K562 (cell line): ENCODE measurements around the gene ZFPM1. TPM values are rescaled to one million over a fixed set of nuclear protein-coding genes. Genes with fewer than 3 reads are reported as not detected.

Source experiments
- EP300 ChIP-seq: IDR thresholded peaks from 2 replicates; pipeline ENCODE4 v1.6.1; 2012; ENCODE audit warnings: low read length, improper control_type of control experiment
- GABPB1 ChIP-seq: sonication (generic); formaldehyde crosslinking; IDR thresholded peaks from 2 replicates; pipeline ENCODE4 v1.8.0; 2022; ENCODE audit warnings: mild to moderate bottlenecking, missing genetic modification reagents
- GTF2B ChIP-seq: IDR thresholded peaks from 2 replicates; pipeline ENCODE4 v1.6.1; 2011; ENCODE audit not compliant: insufficient read length; ENCODE audit errors: extremely low read depth
- KDM1A ChIP-seq, 2 experiments: fragments of 450-650 bp; IDR thresholded peaks; 2 replicates each; pipeline ENCODE4 v1.6.1; 2016; ENCODE audit warnings: mild to moderate bottlenecking in 2 of 2
- KDM4B ChIP-seq, 2 experiments: fragments of 450-650 bp in 1 of 2; sonication (generic) in 1 of 2; IDR thresholded peaks; 2 replicates each; pipeline ENCODE4 v1.6.1; 2016 to 2017; ENCODE audit warnings: borderline replicate concordance in 2 of 2, antibody characterized with exemption in 1 of 2, low read depth in 1 of 2, mild to moderate bottlenecking in 1 of 2
- KLF10 ChIP-seq: fragments of 250-450 bp; sonication (Bioruptor Pico); IDR thresholded peaks from 2 replicates; pipeline ENCODE4 v1.6.1; 2021; ENCODE audit warnings: matching md5 sums
- KLF16 ChIP-seq: IDR thresholded peaks from 2 replicates; pipeline ENCODE4 v1.6.1; 2016; ENCODE audit warnings: antibody characterized with exemption
- MAZ ChIP-seq, 2 experiments: fragments of 450-650 bp in 1 of 2; sonication (generic) in 1 of 2; formaldehyde crosslinking; IDR thresholded peaks in 1 of 2; conservative IDR thresholded peaks in 1 of 2; 2 replicates each; pipeline versions ENCODE4 v1.4.0 to v1.5.0; 2020; ENCODE audit warnings: mild to moderate bottlenecking in 1 of 2, missing genetic modification reagents in 1 of 2
- NFIX ChIP-seq: fragments of 250-450 bp; sonication (Bioruptor Pico); IDR thresholded peaks from 2 replicates; pipeline ENCODE4 v1.4.0; 2020; ENCODE audit warnings: low read depth, mild to moderate bottlenecking, moderate library complexity
- RB1 ChIP-seq: fragments of 450-650 bp; IDR thresholded peaks from 2 replicates; pipeline ENCODE4 v1.6.1; 2017; ENCODE audit warnings: low read depth, mild to moderate bottlenecking
- SIN3B ChIP-seq: fragments of 450-650 bp; IDR thresholded peaks from 2 replicates; pipeline ENCODE4 v1.6.1; 2017; ENCODE audit warnings: low read depth, mild to moderate bottlenecking, moderate library complexity
- TFAM ChIP-seq: fragments of 250-450 bp; sonication (Bioruptor Pico); conservative IDR thresholded peaks from 2 replicates; pipeline ENCODE4 v1.5.0; 2021; ENCODE audit warnings: mild to moderate bottlenecking, moderate library complexity
- TRIM25 ChIP-seq: fragments of 450-650 bp; IDR thresholded peaks from 2 replicates; pipeline ENCODE4 v1.7.0; 2016; ENCODE audit warnings: borderline replicate concordance
- YY1 ChIP-seq, 3 experiments: IDR thresholded peaks; 2 replicates each; pipeline ENCODE4 v1.6.1; 2011; ENCODE audit warnings: low read length in 2 of 3, mild to moderate bottlenecking in 2 of 3, moderate library complexity in 2 of 3, borderline replicate concordance in 1 of 3, control low read depth in 1 of 3, low read depth in 1 of 3; ENCODE audit not compliant: insufficient read depth in 3 of 3, insufficient replicate concordance in 2 of 3, control insufficient read depth in 1 of 3, insufficient read length in 1 of 3; ENCODE audit errors: extremely low read depth in 1 of 3
- ZNF23 ChIP-seq: fragments of 250-450 bp; sonication (Bioruptor Pico); IDR thresholded peaks from 2 replicates; pipeline ENCODE4 v1.4.0; 2020; ENCODE audit warnings: mild to moderate bottlenecking
- ZNF57 ChIP-seq: fragments of 450-650 bp; formaldehyde crosslinking; IDR thresholded peaks from 2 replicates; pipeline ENCODE4 v1.4.0; 2020; ENCODE audit warnings: mild to moderate bottlenecking, moderate library complexity
- polyA plus RNA-seq, 8 experiments: library from polyadenylated mRNA; depleted of rRNA in 4 of 8; stranded (reverse) in 5 of 8; unstranded in 3 of 8; fragments of >200 nt; fragmentation: Nextera tagmentation in 2 of 8; fragmentation: Illumina TruSeq in 1 of 8; extraction: Ambion mirVana in 2 of 8; extraction: Trizol in 1 of 8; gene quantifications; 2 replicates each; pipeline versions ENCODE4 v1.2.1 to v1.2.3, GENCODE V29; 2011 to 2014; ENCODE audit warnings: inconsistent platforms in 1 of 8, missing spikeins in 1 of 8
- total RNA-seq, 7 experiments: library from RNA; depleted of rRNA in 6 of 7; stranded (reverse); fragments of >200 nt in 6 of 7; fragmentation: Illumina TruSeq in 2 of 7; extraction: Trizol in 2 of 7; gene quantifications; 2 replicates each; pipeline versions ENCODE4 v1.2.1 to v1.2.3, GENCODE V29; 2011 to 2021; ENCODE audit warnings: low replicate concordance in 1 of 7
- TF ChIP-seq, protein P1 (sequence below): sonication (generic); formaldehyde crosslinking; IDR thresholded peaks from 2 replicates; pipeline ENCODE4 v1.9.0; 2022; ENCODE audit warnings: mild to moderate bottlenecking, missing genetic modification reagents
- TF ChIP-seq, protein P2 (sequence below): fragments of 450-650 bp; IDR thresholded peaks from 2 replicates; pipeline ENCODE4 v1.6.1; 2016
- TF ChIP-seq, protein P3 (sequence below): fragments of 250-450 bp; sonication (Bioruptor Pico); IDR thresholded peaks from 2 replicates; pipeline ENCODE4 v1.8.0; 2022; ENCODE audit warnings: moderate library complexity, mild to moderate bottlenecking, inconsistent platforms
- TF ChIP-seq, protein P4 (sequence below): sonication (generic); formaldehyde crosslinking; IDR thresholded peaks from 2 replicates; pipeline ENCODE4 v1.8.1; 2022; ENCODE audit warnings: missing genetic modification reagents

The ZFPM1 gene
- total and polyA plus RNA-seq, 9 of the 15 experiments (the other 6 are each of a cell fraction or from before 2014, with no cell fraction given): 0.03 to 35.9 (median 1.4) TPM

GRCh38 chr16:88561485-88562359 lies 108.6 kb downstream of the ZFPM1 start (continued):
- TF ChIP-seq, protein P1, sequence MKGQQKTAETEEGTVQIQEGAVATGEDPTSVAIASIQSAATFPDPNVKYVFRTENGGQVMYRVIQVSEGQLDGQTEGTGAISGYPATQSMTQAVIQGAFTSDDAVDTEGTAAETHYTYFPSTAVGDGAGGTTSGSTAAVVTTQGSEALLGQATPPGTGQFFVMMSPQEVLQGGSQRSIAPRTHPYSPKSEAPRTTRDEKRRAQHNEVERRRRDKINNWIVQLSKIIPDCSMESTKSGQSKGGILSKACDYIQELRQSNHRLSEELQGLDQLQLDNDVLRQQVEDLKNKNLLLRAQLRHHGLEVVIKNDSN (CRISPR knock-in tag): peak; percentile 28; the same call in 1 of the 2 replicates
- TF ChIP-seq SIN3B: 0 out of 2 replicates have a peak, but pooled peaks have one; percentile 23
- TF ChIP-seq GABPB1: peak; percentile 43; the same call in 1 of the 2 replicates
- no peak for TF ChIP-seq GTF2B
- TF ChIP-seq MAZ (CRISPR knock-in tag; conservative IDR thresholded peaks at IDR 0.05 in 1 of 2, IDR thresholded peaks at IDR 0.05 in 1 of 2): peak; percentile 48 to 90; a peak in 2 of 4 replicates
- TF ChIP-seq, protein P2, sequence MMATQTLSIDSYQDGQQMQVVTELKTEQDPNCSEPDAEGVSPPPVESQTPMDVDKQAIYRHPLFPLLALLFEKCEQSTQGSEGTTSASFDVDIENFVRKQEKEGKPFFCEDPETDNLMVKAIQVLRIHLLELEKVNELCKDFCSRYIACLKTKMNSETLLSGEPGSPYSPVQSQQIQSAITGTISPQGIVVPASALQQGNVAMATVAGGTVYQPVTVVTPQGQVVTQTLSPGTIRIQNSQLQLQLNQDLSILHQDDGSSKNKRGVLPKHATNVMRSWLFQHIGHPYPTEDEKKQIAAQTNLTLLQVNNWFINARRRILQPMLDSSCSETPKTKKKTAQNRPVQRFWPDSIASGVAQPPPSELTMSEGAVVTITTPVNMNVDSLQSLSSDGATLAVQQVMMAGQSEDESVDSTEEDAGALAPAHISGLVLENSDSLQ: 0 out of 2 replicates have a peak, but pooled peaks have one; percentile 8
- TF ChIP-seq RB1: peak; percentile 57
- no peak for TF ChIP-seq EP300
- TF ChIP-seq, protein P3, sequence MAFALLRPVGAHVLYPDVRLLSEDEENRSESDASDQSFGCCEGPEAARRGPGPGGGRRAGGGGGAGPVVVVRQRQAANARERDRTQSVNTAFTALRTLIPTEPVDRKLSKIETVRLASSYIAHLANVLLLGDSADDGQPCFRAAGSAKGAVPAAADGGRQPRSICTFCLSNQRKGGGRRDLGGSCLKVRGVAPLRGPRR (CRISPR knock-in tag): no peak
- peak in 1 of 3 experiments; percentile 20 for TF ChIP-seq YY1 (IDR thresholded peaks at IDR 0.05; ENCODE audit: borderline replicate concordance in 1 of 3, control insufficient read depth in 1 of 3, extremely low read depth in 1 of 3, insufficient read depth in 3 of 3, insufficient read length in 1 of 3, insufficient replicate concordance in 2 of 3, low read depth in 1 of 3, low read length in 2 of 3)
- no peak for TF ChIP-seq TFAM (CRISPR knock-in tag)
- TF ChIP-seq KLF16: 0 out of 2 replicates have a peak, but pooled peaks have one; percentile 42
- TF ChIP-seq ZNF57: no peak
- TF ChIP-seq KDM1A (IDR thresholded peaks at IDR 0.05): peak in 1 of 2 experiments; percentile 51; a peak in 1 of 4 replicates
- no peak for TF ChIP-seq ZNF23
- TF ChIP-seq NFIX (CRISPR knock-in tag): no peak
- TF ChIP-seq KDM4B (IDR thresholded peaks at IDR 0.05; ENCODE audit: borderline replicate concordance in 2 of 2, low read depth in 1 of 2): 0 out of 4 replicates have a peak, but pooled peaks of 1 of the 2 experiments have one; percentile 59
- TF ChIP-seq, protein P4, sequence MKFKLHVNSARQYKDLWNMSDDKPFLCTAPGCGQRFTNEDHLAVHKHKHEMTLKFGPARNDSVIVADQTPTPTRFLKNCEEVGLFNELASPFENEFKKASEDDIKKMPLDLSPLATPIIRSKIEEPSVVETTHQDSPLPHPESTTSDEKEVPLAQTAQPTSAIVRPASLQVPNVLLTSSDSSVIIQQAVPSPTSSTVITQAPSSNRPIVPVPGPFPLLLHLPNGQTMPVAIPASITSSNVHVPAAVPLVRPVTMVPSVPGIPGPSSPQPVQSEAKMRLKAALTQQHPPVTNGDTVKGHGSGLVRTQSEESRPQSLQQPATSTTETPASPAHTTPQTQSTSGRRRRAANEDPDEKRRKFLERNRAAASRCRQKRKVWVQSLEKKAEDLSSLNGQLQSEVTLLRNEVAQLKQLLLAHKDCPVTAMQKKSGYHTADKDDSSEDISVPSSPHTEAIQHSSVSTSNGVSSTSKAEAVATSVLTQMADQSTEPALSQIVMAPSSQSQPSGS: no peak
- TF ChIP-seq KLF10 (CRISPR knock-in tag): 0 out of 2 replicates have a peak, but pooled peaks have one; percentile 10
- no peak for TF ChIP-seq TRIM25
